Endometrial microvascular endothelial cells (primary cell): ENCODE results near the gene TMEM87A. TPM values are rescaled to one million over a fixed set of nuclear protein-coding genes. Genes with fewer than 3 reads are reported as not detected.

Experiments used
- in situ Hi-C: cut with HindIII; loops from 2 replicates; pipeline ENCODE4 v1.10.0; 2017; ENCODE audit warnings: low sequenced_read_pairs, low pct_unique_long_range_greater_than_20kb; ENCODE audit errors: inconsistent ontology term
- total RNA-seq: library from RNA; depleted of rRNA; stranded (reverse); fragments of >200 nt; gene quantifications from one replicate; pipeline ENCODE4 v1.2.3, GENCODE V29; 2015; ENCODE audit errors: inconsistent ontology term

TMEM87A gene
- total RNA-seq, 1 donor from 2014 or later, result 35.3 TPM

DNA sequence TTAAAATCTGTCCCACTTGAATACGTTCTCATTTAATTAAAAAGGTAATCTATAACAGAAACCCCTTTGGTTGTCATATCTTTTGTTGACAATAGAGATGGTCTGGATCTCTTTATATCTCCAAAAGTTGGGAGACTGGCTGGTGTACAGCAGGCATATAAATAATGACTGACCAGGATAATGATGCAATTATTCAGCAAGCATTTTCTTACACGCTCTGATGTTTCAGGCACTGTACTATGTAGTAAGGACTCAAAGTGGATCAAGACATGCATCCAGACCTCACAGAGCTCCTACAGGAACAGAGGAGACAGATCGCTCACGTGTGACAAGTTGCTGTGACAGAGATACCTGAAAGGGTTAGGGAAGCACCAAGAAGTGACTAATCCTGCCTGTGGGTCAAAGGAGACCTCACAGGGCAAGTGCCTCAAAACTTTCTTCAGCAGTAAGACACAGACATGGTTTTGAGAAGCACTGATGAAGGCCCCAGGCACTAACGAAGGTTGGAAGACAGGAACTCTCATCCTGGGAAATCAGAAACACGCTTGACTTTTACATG is 90.8 kb downstream of the TMEM87A start:
- in situ Hi-C loops, result no loop called here

DNA sequence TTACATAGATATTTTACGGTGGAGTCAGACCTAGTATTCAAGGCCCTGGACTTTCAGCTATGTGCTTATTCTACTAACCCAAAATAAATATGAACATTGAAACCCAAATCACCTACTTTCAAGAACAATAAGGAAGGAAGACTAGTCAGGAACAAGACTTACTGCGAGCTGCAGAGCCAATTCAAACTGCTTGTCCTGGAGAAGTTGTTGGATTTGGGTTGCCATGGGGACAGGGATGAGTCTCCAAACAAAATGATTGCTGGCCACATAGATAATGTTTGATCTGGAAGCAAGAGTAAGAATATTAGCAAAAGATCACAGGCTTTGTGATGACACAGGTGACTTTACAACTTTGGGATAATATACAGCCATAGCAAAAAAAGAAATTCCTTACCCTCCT is 95.2 kb downstream of the TMEM87A start:
- in situ Hi-C loops, result no loop called here

DNA sequence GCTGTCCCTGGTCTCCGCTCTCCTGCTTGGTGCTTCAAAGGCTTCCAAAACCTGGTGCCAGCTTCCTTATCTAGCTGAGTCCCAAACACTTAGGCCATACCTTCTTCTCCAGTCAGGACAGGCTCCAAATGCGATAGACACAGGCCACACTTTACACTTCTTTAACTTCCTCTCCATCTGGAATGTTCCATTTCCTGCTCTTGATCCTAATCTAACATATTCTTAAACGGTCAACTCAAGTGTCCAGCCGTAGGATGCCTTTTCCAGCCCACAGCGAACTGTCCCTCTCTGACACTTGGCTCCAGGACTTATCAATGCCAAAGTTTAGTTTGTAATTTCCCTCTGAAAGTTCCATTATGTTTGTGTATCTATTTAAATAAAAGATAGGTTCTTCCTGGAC is 97.6 kb downstream of the TMEM87A start:
- in situ Hi-C loops, result no loop called here

DNA sequence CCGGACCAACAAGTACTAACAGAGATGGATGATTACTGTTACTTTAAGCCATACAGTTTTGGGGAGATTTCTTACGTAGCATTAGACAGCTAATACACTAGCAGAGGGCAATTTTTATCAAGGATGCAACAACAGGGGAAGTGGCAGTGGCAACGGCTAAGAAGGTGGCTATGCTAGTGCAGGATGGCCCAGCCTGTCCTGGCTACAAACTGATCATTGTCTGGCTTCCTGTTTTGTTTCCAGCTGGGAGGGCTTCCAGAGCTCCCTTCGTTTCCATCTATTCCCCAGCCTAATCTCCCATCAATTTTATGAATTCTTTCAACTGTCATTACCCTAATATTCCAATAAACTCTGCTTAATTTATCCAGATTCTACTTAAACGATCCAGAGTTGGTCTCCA is 100.8 kb downstream of the TMEM87A start:
- in situ Hi-C loops, result no loop called here

DNA sequence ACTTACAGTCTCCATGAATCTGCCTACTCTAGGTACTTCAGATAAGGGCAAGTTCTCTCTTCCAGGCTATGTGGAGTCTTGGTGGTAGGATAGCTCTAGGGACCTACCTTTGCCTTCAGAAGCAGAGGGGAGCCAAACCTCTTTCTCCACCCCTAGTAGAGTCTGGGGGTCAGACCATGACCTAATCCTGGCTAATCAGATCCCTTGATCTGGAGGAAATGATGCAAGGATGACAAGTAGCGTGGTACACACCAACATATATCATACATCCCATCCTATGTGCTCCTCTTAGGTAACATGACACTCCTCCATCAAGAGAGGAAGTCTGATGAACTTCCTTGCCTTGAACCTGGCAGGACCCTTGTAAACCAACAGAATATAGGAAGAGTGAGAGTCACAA is 101.4 kb downstream of the TMEM87A start:
- in situ Hi-C loops, result no loop called here

GRCh38 chr15:42171122-42171521 is 102.1 kb downstream of the TMEM87A start:
- in situ Hi-C loops, result no loop called here

GRCh38 chr15:42166225-42166940 is 106.8 kb downstream of the TMEM87A start:
- in situ Hi-C loops, result no loop called here

- in situ Hi-C loops, result no loop called here
These were observed 108.1 kb downstream of the TMEM87A start for GRCh38 chr15:42165106-42165505.

GRCh38 chr15:42163947-42164550 is 109.2 kb downstream of the TMEM87A start:
- in situ Hi-C loops, result no loop called here

DNA sequence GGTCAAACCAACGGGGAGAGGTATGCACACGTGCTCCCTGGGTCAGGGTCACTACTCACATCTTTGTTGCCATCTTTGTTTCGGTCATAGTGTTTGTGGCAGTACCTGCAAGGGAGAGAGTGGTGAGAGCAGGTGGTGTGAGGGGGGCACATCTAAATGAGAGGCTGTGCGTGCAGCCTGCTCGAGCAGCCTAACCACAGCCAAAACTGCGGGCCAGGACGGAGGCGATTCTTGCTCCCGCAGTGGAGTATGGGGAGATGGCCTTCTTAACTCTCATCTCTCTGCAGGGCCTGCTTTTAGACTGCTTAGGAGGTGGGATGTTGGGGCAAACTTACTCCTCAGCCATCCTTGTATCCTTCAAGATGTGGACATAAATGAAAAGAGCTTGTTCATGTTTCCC is 109.9 kb downstream of the TMEM87A start:
- in situ Hi-C loops, result no loop called here

Other genes starting within 250 kb of the TMEM87A start
- gene PLA2G4D, start 178.9 kb downstream of the TMEM87A start, total RNA-seq, result not detected
- gene PLA2G4F, start 116.8 kb downstream of the TMEM87A start, total RNA-seq, result not detected
- 28.2 TPM for gene VPS39, start 65.1 kb downstream of the TMEM87A start, total RNA-seq
- 11.1 TPM for gene GANC, start 232 bp downstream of the TMEM87A start, total RNA-seq
- gene CAPN3, start 86.1 kb upstream of the TMEM87A start, total RNA-seq, result 0.09 TPM
- 43.7 TPM for gene ZNF106, start 217.7 kb upstream of the TMEM87A start, total RNA-seq
- 147 TPM for gene SNAP23, start 222.2 kb upstream of the TMEM87A start, total RNA-seq